Endothelial cell of umbilical vein (primary cell): ENCODE data around the gene GRWD1. TPM values are rescaled to one million over a fixed set of nuclear protein-coding genes. Genes with fewer than 3 reads are reported as not detected.

Source experiments
- BruUV-seq: library from RNA; stranded (reverse); fragments of 400-500 nt; replicated peaks from 2 replicates; lab custom pipeline; 2021; lab: Mats Ljungman, UMichigan
- CTCF ChIA-PET: fragments of 300-600, 350-600 bp; sonication (Branson Sonifier 250); formaldehyde crosslinking; loops from one replicate; lab custom pipeline; 2021; ENCODE audit warnings: antibody characterized with exemption, inconsistent platforms; lab: Charles Lee
- POLR2A ChIA-PET: fragments of 300-600, 350-600 bp; sonication (Branson Sonifier 250); formaldehyde crosslinking; loops from one replicate; lab custom pipeline; 2021; ENCODE audit warnings: antibody characterized with exemption, inconsistent platforms; lab: Charles Lee
- DNase-seq: peaks from one replicate; pipeline ENCODE4 v3.0.0-alpha.2; 2011; ENCODE audit warnings: low read depth, low spot score
- FAIRE-seq: peaks from 2 replicates; lab custom pipeline; 2011; peaks lifted over from hg19 to GRCh38; lab: Jason Lieb, UNC
- H2AFZ ChIP-seq: 2 replicates; pipeline ENCODE4 v1.6.0; 2012; ENCODE audit warnings: low read depth, low read length, control low read depth, inconsistent platforms
- H3K27ac ChIP-seq: 2 replicates; pipeline ENCODE4 v1.5.1; 2011; ENCODE audit warnings: low read depth, mild to moderate bottlenecking, control low read depth, low read length, moderate library complexity; ENCODE audit not compliant: insufficient read depth
- H3K27me3 ChIP-seq, 2 experiments: 2 replicates each; pipeline versions ENCODE4 v1.6.0 to v1.6.1; 2011; ENCODE audit warnings: low read length in 2 of 2, mixed read lengths in 1 of 2; ENCODE audit not compliant: control insufficient read depth in 2 of 2, insufficient read depth in 2 of 2
- H3K36me3 ChIP-seq, 2 experiments: 2 replicates in 1 of 2; 3 replicates in 1 of 2; pipeline ENCODE4 v1.5.1; 2011; ENCODE audit warnings: low read length in 2 of 2, mild to moderate bottlenecking in 1 of 2, moderate library complexity in 1 of 2; ENCODE audit not compliant: control insufficient read depth in 2 of 2, insufficient read depth in 2 of 2; ENCODE audit errors: extremely low read depth in 1 of 2
- H3K4me1 ChIP-seq: 3 replicates; pipeline ENCODE4 v1.5.1; 2011; ENCODE audit warnings: mild to moderate bottlenecking, low read length; ENCODE audit not compliant: control insufficient read depth, insufficient read depth; ENCODE audit errors: extremely low read depth
- H3K4me2 ChIP-seq: 2 replicates; pipeline ENCODE4 v1.6.1; 2011; ENCODE audit warnings: low read length, control low read depth, mixed read lengths; ENCODE audit not compliant: insufficient read depth
- H3K4me3 ChIP-seq, 3 experiments: fragments of 200-600 bp in 1 of 3; sonication (generic), shearing (Covaris generic) in 1 of 3; replicated peaks in 1 of 3; 2 replicates each; pipeline ENCODE4 v1.5.1; 2011 to 2016; ENCODE audit warnings: control low read depth in 3 of 3, low read length in 3 of 3, mild to moderate bottlenecking in 2 of 3, inconsistent platforms in 1 of 3, low read depth in 1 of 3, moderate library complexity in 1 of 3; ENCODE audit not compliant: insufficient read depth in 1 of 3
- H3K79me2 ChIP-seq: 2 replicates; pipeline ENCODE4 v1.6.0; 2012; ENCODE audit warnings: low read length, inconsistent platforms; ENCODE audit not compliant: control insufficient read depth, insufficient read depth
- H3K9ac ChIP-seq: replicated peaks from 2 replicates; pipeline ENCODE3; 2011; ENCODE audit warnings: low read length, control low read depth; ENCODE audit not compliant: insufficient read depth; ENCODE audit errors: extremely low read depth
- H3K9me1 ChIP-seq: replicated peaks from 3 replicates; pipeline ENCODE4 v1.6.0; 2011; ENCODE audit warnings: mild to moderate bottlenecking, low read length; ENCODE audit not compliant: control insufficient read depth, insufficient read depth; ENCODE audit errors: extremely low read depth
- H3K9me3 ChIP-seq: replicated peaks from 2 replicates; pipeline ENCODE4 v1.5.1; 2012; ENCODE audit warnings: low read length, inconsistent platforms; ENCODE audit not compliant: control insufficient read depth, insufficient read depth
- H4K20me1 ChIP-seq: replicated peaks from 2 replicates; pipeline ENCODE3; 2011; ENCODE audit warnings: mild to moderate bottlenecking, low read length; ENCODE audit not compliant: control insufficient read depth, insufficient read depth; ENCODE audit errors: extremely low read depth
- CTCF ChIP-seq, 2 donors: IDR thresholded peaks; 1 replicate in 1 of 2; 2 replicates in 1 of 2; pipeline ENCODE4 v1.5.1; 2011; ENCODE audit warnings: low read length in 2 of 2, mild to moderate bottlenecking in 2 of 2, moderate library complexity in 2 of 2, control low read depth in 1 of 2, inconsistent platforms in 1 of 2, low read depth in 1 of 2; ENCODE audit not compliant: insufficient read depth in 1 of 2; ENCODE audit errors: extremely low read depth in 1 of 2
- EZH2 ChIP-seq: IDR thresholded peaks from 2 replicates; pipeline ENCODE4 v1.6.1; 2012; ENCODE audit warnings: borderline replicate concordance, low read depth, mild to moderate bottlenecking, moderate library complexity, low read length, inconsistent platforms; ENCODE audit not compliant: severe bottlenecking
- FOS ChIP-seq: IDR thresholded peaks from 2 replicates; pipeline ENCODE4 v1.6.1; 2011; ENCODE audit warnings: mild to moderate bottlenecking, low read length, moderate library complexity, borderline replicate concordance; ENCODE audit not compliant: insufficient read depth
- GATA2 ChIP-seq: IDR thresholded peaks from 2 replicates; pipeline ENCODE4 v1.7.0; 2011; ENCODE audit warnings: low read depth, mild to moderate bottlenecking, moderate library complexity, mixed read lengths, low read length; ENCODE audit not compliant: insufficient read length, insufficient read depth
- JUN ChIP-seq: IDR thresholded peaks from 2 replicates; pipeline ENCODE4 v1.6.1; 2011; ENCODE audit warnings: borderline replicate concordance, low read depth; ENCODE audit not compliant: insufficient read length, insufficient read depth
- MAX ChIP-seq: IDR thresholded peaks from 2 replicates; pipeline ENCODE4 v1.6.1; 2011; ENCODE audit not compliant: insufficient read depth, insufficient read length
- MYC ChIP-seq: IDR thresholded peaks from one replicate; pipeline ENCODE4 v1.6.1; 2011; ENCODE audit warnings: mild to moderate bottlenecking, low read depth, low read length
- POLR2A ChIP-seq: IDR thresholded peaks from 2 replicates; pipeline ENCODE4 v1.6.1; 2012; ENCODE audit warnings: low read depth, mild to moderate bottlenecking, control low read depth, low read length
- POLR2AphosphoS5 ChIP-seq: IDR thresholded peaks from 2 replicates; pipeline ENCODE4 v1.6.1; 2012; ENCODE audit warnings: low read depth, mild to moderate bottlenecking, control low read depth, low read length, moderate library complexity; ENCODE audit not compliant: insufficient read depth
- dilution Hi-C: fragments of 300-500 bp; cut with MboI; formaldehyde crosslinking; loops from one replicate; pipeline ENCODE4 v1.15.0; 2019; ENCODE audit warnings: low sequenced_read_pairs; ENCODE audit not compliant: extremely low pct_ligation_motif_present
- intact Hi-C: fragments of 100-400 bp; cut with micrococcal nuclease; formaldehyde crosslinking; loops from one replicate; pipeline ENCODE4 v1.10.0; 2022
- polyA plus RNA-seq, 4 experiments: library from polyadenylated mRNA; depleted of rRNA in 3 of 4; stranded (reverse) in 3 of 4; unstranded in 1 of 4; fragments of >200 nt; gene quantifications; 2 replicates each; pipeline versions ENCODE4 v1.2.1 to v1.2.3, GENCODE V29; 2011 to 2012; ENCODE audit warnings: missing spikeins in 1 of 4
- total RNA-seq: library from RNA; stranded (reverse); gene quantifications from 2 replicates; pipeline ENCODE4 v1.2.3, GENCODE V29; 2021

GRWD1 gene
- total and polyA plus RNA-seq, 2 donors (not counting 3 experiments of a cell fraction or from before 2014, with no cell fraction given) = 26.3 to 52.7 TPM

GRCh38 chr19:48451624-48452023 lies 5.8 kb downstream of the GRWD1 start:
- no peak overlapping the region for H3K27ac ChIP-seq
- ChIA-PET CTCF (interaction anchor here (1.0 to 1.4 kb wide), 4 partner anchors 60 to 137 kb away, joined by 3 to 5 read pairs (median 3); partner anchors contain the start of gene KDELR1), POLR2A (no interaction called here)
- FAIRE-seq (no peak), DNase-seq (no peak)
- peaks cover 8% of the 10 kb centered on the region for H3K79me2 ChIP-seq
- no peak overlapping the region for H3K4me2 ChIP-seq
- H3K27me3 ChIP-seq = no peaks in the 10 kb centered on the region
- dilution Hi-C loops (no loop called here), intact Hi-C loops (no loop called here)
- no peak for TF ChIP-seq JUN
- TF ChIP-seq POLR2A = no peak
- no peak for TF ChIP-seq POLR2AphosphoS5
- no peak for TF ChIP-seq MYC
- TF ChIP-seq FOS = no peak
- H3K4me1 ChIP-seq = peaks cover 2% of the 10 kb centered on the region
- no peak overlapping the region for H3K4me3 ChIP-seq
- no TSS peak for BruUV-seq
- no peak overlapping the region for H3K9ac ChIP-seq
- H3K36me3 ChIP-seq = peaks cover 4 to 43% of the 10 kb centered on the region in 2 experiments
- no peaks in the 10 kb centered on the region for H4K20me1 ChIP-seq
- H2AFZ ChIP-seq = no peak overlapping the region
- no peaks in the 10 kb centered on the region for H3K9me1 ChIP-seq
- no peaks in the 10 kb centered on the region for H3K9me3 ChIP-seq

- Histone ChIP-seq H3K4me3 (no peak overlapping the region), H3K9me1 (no peaks in the 10 kb centered on the region), H3K27me3 (no peaks in the 10 kb centered on the region), H3K79me2 (peaks cover 7% of the 10 kb centered on the region), H3K9me3 (no peaks in the 10 kb centered on the region), H3K4me1 (no peaks in the 10 kb centered on the region), H4K20me1 (no peaks in the 10 kb centered on the region), H3K27ac (no peak overlapping the region), H3K36me3 (peaks cover 4 to 43% of the 10 kb centered on the region in 2 experiments), H3K9ac (no peak overlapping the region), H3K4me2 (no peak overlapping the region), H2AFZ (no peak overlapping the region)
- no TSS peak for BruUV-seq
- intact Hi-C loops = no loop called here
- TF ChIP-seq MAX (no peak), CTCF (IDR thresholded peaks at IDR 0.05; ENCODE audit: extremely low read depth in 1 of 2, insufficient read depth in 1 of 2, low read depth in 1 of 2, low read length in 2 of 2) (no peak), FOS (no peak), EZH2 (no peak), POLR2AphosphoS5 (no peak), POLR2A (no peak), MYC (no peak), GATA2 (no peak), JUN (no peak)
- ChIA-PET POLR2A (no interaction called here), CTCF (interaction anchor here (1.0 to 1.4 kb wide), 3 partner anchors 61 to 138 kb away, joined by 3 to 5 read pairs (median 3); partner anchors contain the start of gene KDELR1)
- dilution Hi-C loops = no loop called here
- DNase-seq (no peak), FAIRE-seq (no peak)
These were observed 6.8 kb downstream of the GRWD1 start for GRCh38 chr19:48452289-48453190.
